GM21619 (cell line): ENCODE measurements around the gene EARS2.

Source experiments
- ATAC-seq: cut with Tn5 transposase; IDR thresholded peaks from one replicate; pipeline ENCODE4 v1.9.1; 2021; ENCODE audit not compliant: unreplicated experiment

The EARS2 gene

DNA sequence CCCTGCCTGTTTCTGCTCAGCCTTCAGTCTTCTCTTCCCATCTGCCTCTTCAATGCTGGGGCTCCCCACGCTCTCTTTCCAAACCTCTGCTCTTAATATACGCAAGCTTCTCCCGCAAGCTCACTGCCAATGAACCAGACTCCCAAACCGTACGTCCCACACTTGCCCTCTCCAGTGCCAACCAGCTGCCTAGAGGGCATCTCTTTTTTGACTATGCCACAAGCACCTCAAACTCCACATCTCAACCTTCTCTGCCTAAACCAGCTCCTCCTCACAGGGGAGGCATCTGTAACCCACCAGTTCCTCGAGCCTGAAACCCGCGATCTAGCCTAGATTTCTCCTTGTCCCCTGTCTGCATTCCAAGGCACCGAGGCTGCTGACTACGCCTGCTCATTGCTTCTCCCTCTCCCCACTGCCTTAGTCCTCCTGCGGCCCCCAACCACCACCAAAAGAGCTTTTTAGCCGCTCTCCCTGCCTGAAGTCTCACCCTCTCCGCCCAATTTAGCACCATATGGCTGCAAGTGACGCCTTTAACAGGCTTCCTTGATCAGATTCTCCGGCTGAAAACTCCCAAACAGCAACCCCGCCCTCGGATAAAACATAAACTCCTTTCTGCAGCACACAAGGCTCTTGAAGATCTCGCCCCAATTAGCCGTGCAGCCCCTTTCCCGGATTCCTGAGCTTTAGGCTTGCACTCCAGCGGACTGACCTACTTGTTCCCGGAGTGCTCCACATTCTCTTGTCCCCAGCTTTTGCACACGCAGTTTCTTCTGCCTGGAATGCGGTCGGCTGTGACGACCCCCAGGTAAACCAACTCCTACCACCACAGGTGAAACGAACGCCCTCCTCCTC, 48.3 kb downstream of the EARS2 start:
- no peak for ATAC-seq

GRCh38 chr16:23506606-23506994, 50.5 kb downstream of the EARS2 start:
- no peak for ATAC-seq

DNA sequence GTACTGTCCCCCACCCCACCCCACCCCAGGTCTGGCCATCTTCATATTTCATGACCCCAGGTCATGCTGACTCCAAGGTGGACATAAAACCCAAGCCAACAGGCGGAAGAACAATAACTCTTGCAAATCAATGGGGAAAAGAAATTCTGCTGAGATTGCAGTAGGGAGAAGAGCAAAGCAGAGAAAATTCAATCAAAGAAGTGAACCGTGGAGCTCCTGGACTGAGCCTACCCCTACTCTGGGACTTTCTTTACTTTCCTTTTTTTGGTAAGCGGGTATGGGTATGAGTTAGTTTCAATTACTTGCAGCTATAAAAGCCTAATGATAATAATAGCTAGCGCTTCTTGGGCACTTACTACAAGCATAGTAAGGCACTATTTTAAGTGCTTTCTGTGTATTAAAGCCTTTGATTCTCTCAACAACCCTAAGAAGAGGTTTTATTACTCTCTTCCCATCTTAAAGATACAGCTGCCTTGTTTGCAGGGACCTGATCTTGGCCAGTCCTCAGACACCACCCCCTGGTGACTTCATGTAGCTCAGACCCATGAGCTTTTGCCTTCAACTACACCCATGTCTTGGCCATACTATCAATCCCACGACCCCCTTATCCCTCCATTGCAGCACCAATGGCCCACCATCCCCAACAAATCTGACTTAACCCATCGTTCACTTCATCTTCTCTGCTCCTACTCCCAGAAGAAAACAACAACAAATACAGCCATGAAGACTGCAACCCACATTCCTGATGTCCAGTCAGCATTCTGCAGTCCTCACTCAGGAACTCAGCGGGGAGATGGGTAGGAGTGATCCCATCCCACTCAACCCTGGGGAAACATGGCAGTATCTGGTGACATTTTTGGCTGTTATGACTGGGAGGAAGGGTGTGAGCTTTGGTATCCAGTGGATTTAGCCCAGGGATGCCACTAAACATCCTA, 51.2 kb downstream of the EARS2 start:
- ATAC-seq, result no peak

DNA sequence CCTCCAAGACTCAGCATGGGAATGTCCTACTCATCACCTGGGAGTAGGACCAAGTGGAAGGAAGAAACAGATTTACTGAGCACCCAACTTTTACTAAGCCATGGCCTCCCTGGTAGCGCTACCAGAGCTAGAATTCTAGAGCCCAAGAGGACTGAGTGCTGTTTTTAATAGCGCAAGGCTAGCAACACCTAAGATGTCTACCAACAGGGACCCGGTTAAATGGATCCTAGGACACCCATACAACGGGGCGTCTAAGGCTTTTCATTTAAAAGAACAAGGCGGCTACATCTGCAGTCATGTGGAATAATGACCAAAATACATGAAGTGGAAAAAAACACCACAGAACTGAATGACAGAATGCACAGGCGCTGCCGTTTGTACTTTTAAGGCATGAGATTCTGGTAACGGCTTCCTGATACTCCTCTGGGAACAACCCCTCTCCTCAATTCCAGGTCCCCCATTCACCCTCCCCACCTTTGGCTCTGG, 51.9 kb downstream of the EARS2 start:
- no peak for ATAC-seq

DNA sequence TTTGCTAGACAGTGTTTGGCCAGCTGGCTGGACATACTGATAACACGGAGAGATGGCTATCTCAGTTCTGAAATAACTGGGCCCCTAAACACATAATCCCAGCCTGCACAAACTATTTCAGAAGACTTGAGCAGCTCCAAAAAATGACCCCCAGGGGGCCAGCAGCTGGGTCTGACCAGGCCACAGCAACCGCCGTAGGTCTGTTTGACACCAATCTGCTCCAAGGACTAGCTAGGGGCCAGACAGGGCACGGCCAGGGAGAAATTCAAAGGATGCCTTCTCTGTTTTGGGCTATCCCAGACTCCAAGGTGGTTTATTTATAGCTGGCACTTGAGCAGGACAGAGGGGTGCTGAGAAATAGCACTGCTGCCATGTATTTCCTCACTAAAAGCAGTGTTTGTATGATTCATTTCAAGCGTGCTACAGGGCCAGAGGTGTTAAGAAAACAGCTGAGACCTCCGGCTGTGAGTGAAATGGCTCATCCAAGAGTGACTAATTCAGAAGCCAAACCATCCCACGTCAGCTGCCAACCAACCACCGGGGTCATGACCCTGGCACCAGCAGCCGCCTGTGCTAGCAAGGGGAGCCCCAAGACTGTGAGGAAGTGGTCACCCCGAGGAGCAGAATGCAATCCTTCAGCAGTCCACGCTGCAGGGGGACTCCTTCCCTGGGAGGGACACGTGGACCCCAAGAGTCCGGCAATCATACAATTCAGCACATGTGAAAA, 52.5 kb downstream of the EARS2 start:
- ATAC-seq, result peak; percentile 69

- ATAC-seq, result no peak
Observed at GRCh38 chr16:23504076-23504452, 53.1 kb downstream of the EARS2 start.

DNA sequence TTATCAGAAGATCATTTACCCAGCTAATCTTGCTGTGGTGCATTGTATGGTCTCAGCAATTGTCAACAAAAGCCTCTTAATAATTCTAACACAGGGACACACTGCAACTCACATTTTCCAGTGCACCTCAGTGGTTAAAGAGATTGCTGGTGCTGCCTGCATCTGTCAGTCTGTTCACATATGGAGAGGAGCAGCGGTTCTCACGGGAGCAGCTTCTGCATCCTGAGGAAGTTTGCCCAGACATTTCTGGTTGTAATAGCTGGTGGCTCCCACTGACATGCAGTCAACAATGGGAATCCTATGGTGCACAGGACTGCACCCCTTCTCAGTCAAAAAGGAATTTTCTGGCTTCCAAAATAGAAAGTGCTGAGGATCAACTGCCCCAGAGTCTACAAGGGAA, 54.7 kb downstream of the EARS2 start:
- no peak for ATAC-seq

DNA sequence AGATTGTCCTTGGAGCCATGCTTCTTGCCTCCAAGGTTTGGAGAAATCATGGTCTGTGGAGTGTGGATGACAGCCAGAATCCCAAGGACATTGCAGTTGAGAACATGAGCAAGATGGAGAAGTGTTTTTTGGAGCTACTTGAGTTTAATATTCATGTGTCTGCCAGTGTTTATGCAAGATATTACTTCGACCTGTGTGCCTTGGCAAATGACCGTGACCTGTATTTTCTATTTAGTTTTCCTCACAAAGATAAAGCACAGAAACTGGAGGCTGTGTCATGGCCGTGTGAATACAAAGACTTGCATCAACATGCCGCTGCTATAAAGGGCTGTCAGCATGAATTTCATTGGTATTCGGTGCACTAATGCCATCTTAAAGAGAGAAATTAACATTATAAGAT, 55.9 kb downstream of the EARS2 start:
- ATAC-seq, result no peak

DNA sequence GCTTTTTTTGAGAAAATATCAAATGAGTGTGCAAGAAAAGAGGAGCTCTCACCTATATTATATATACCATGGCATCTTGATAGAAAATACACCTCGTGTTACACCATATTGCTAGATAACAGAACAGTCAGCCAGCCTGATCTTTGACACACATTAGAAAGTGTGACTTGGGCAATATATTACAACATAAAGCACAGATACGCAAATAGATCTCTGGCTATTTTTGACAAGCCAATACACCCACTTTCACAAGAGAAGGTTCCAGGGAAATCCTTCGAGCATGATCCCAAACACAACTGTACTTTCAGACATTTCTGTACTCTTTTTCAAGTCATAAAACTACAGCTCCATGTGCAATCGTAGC, 56.3 kb downstream of the EARS2 start:
- no peak for ATAC-seq

DNA sequence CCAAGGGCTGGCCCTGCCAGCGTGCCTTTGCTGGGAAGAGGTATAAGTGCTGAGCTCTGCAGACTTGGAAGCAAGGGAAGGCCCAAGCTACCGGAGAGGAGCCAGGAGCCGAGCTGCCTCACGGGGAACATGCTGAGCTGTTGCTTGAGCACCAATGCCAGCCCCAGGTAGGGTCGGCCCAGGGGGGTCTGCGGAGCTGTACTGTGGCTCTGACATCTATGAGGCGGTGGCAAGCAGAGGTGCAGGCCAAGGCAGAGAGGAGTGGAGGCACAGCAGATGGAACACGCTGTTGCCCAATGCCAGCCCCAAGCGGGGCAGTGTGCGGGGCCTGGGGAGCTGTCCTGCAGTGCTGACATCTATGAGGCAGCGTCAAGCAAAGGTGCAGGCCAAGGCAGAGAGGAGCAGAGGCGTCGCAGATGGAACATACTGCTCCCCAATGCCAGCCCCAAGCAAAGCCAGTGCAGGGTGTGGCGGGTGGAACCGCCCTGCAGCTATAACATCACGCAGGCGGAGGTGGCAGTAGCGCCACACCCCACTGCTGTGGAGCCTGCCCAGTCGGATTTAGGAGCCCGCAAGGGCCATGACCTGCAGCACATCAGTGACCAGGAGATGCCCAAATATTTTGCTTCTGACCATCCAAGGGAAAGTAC, 56.8 kb downstream of the EARS2 start:
- ATAC-seq, result no peak

GRCh38 chr16:23499801-23500200, 57.3 kb downstream of the EARS2 start:
- no peak for ATAC-seq

DNA sequence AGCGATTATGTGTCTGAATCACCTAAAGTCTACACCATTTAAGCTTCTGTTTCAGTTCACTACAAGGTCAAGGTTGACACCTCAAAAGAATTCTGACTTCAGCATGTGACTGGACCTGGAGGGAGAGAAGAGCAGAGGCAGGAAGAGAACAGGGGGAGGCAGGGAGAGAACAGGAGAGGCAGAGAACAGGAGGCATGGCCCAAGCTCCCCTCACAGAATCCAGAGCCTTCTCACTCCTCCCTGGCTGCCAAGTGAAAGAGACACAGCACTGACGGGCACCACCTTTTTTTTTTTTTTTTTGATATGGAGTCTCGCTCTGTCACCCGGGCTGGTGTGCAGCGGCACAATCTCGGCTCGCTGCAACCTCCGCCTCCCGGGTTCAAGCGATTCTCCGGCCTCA, 58.3 kb downstream of the EARS2 start:
- ATAC-seq, result no peak

DNA sequence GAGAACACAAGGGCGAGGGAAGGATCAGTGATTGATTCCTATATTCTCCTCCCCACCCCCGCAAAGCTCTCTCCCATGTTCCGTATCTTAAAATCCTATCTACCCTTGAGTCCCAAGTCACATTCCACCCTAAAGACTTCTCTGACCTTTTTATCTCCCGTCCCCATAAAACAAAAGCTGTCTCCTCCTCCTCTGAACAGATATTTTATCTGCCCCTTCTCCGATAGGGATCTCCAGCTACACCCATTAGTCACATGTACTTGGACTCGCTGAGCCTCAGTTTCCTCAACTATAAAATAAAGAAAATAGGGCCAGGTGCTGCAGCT, 59.6 kb downstream of the EARS2 start:
- ATAC-seq, result no peak

GRCh38 chr16:23496821-23497542, 60.2 kb downstream of the EARS2 start:
- ATAC-seq, result no peak

DNA sequence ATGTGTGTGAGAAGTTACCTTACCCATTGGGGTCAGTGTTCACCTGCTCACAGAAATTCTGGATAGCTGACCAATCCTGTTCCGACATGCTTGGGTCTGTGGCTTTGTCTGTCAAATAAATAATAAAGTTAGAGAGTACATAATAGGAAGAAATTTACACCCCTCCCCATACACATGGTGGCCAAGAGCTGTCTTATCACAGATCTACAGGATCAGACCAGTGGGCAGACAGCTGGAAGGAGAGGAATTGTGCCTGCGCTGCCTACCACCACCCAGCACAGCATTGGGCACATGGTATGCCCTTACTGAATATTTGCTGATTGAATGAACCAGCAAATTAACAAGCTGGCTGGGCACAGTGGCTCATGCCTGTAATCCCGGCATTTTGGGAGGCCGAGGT, 61.5 kb downstream of the EARS2 start:
- ATAC-seq, result no peak

DNA sequence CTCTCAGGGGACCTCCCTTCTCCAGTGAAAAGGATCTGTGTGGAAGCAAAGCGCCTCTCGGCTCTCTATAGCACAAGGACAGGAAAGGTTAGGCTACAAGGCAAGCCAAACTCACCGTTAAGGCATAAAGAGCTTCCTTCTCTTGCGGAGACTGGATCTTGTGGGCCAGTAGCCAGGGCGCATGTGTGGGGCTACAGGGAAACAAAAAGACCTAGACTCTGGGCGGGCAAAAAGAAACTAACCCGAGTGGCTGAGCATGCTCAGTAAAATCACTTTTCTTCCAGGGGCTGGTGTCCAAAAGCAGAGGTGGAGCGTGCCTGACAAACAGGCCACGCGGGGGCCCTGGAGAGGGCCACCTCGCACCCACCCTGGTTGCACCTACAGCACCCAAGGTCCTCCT, 63.0 kb downstream of the EARS2 start:
- no peak for ATAC-seq

GRCh38 chr16:23491490-23492391, 65.4 kb downstream of the EARS2 start:
- no peak for ATAC-seq

DNA sequence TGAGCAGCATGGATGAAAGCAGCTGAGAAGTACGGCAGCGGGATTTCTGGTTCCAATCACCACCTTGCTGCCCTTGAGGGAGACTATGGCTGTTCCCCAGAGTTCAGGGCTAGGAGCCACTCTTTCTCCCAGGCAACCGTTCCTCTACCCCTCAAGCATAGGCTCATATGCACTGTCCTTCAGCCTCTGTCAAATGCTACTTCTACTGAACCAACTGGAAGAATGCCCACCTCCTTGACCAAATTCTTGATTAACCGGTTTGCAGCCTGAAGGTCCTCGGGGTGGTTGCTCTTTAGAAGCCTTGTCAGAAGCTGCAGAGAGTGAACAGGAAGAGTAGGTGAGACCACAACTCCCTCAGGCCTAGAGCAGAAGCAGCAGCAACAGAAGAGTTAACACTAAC, 70.7 kb downstream of the EARS2 start:
- ATAC-seq, result no peak

GRCh38 chr16:23485841-23486240, 71.3 kb downstream of the EARS2 start:
- ATAC-seq, result no peak
